Measurements from ENCODE around the gene IL12RB2.

Gene IL12RB2

DNA sequence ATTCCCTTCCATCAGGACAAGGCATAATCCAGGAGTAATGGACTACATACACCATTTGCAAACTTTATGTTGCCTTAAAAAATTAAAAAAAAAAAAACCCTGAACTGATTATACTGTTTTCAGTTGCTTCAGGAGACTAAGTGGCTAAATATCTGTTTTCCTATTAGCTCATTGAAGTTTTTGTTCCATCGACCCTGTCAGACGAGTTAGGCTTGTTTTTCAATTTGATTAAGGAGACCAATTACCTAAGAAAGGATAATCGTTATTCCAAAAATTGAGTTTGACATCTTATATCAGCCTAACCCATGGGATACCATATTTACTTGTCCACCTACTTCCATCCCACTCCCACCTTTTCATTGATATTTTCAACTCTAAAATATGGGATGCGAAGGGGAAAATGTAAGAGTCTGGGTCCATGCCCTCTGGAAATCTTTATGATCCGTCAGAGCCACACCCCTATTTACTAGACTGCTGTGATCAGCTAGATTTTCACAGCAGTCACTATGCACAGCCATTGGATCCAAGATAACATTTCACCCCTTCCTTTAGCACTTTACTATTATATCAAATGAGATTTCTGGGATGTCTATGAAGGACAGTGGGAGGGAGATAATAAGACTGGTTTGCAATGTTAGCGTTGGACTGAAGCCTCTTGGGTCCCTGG is 41.0 kb downstream of the IL12RB2 start:
- DNase-seq (ENCODE audit: low spot score), result no peak

GRCh38 chr1:67350783-67351182 is 43.1 kb downstream of the IL12RB2 start:
- DNase-seq (ENCODE audit: low spot score), result no peak

GRCh38 chr1:67352211-67352610 is 44.5 kb downstream of the IL12RB2 start:
- DNase-seq (ENCODE audit: low spot score), result no peak

- no peak for DNase-seq (ENCODE audit: low spot score)
Measured at GRCh38 chr1:67355745-67356424, 48.2 kb downstream of the IL12RB2 start.

- no peak for DNase-seq (ENCODE audit: low spot score)
Measured at GRCh38 chr1:67359592-67359991, 51.9 kb downstream of the IL12RB2 start.

DNA sequence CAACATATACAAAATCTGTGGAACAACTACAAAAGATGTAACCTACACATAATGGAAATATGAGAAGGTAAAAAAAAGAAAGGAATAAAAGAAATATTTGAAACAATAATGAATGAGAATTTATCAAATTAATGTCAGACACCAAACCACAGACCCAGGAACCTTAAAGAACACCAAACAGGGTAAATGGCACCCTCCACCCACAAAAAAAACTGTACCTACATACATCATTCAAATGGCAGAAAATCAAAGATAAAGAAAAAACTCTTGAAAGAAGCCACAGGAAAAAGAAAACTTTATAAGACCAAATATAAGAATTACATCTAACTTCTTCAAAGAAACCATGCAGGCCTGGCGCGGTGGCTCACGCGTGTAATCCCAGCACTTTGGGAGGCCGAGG is 54.0 kb downstream of the IL12RB2 start:
- DNase-seq (ENCODE audit: low spot score), result no peak

GRCh38 chr1:67367370-67368045 is 59.8 kb downstream of the IL12RB2 start:
- peak; percentile 68 for DNase-seq (ENCODE audit: low spot score)

DNA sequence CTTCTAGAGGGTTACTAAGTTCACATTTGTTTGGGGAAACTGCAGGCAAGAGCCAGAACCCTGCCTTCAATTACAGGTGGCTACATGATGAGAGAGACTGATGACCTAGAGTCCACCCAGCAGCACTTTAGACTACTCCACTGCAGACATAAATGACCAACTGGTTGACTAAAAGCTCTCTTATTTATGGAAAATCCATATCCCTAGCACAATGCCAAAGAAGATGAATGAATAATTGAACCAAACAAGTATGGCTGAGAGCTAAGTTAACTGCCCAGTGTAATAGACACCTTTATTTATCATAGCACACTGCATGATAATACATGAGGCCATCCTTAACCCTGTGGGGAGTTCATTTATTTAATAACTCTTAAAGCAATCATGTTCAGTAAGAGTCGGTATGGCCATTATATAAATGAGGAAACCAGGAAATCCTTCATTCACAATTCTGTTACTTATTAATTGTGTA is 60.4 kb downstream of the IL12RB2 start:
- DNase-seq (ENCODE audit: low spot score), result no peak

- DNase-seq (ENCODE audit: low spot score), result no peak
Measured at GRCh38 chr1:67371043-67371442, 63.4 kb downstream of the IL12RB2 start.

GRCh38 chr1:67371681-67372080 is 64.0 kb downstream of the IL12RB2 start:
- DNase-seq (ENCODE audit: low spot score), result no peak

DNA sequence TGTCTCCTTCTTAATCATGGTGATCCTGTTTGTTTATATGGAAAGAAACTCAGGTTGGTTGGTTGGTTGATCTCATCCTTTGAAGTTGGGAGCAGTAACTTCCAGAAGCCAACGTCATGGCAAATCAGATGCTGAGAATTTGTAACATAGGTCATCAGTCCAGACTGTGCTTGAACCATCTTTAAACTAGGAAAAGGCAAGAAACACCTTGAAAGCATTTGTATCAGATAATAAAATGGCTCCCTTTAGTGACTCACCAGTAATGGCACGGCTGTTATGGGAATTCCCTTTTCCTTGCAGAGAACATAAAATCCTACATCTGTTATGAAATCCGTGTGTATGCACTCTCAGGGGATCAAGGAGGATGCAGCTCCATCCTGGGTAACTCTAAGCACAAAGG is 64.5 kb downstream of the IL12RB2 start:
- DNase-seq (ENCODE audit: low spot score), result no peak

GRCh38 chr1:67372898-67373297 is 65.2 kb downstream of the IL12RB2 start:
- DNase-seq (ENCODE audit: low spot score), result no peak

GRCh38 chr1:67376381-67376780 is 68.7 kb downstream of the IL12RB2 start:
- DNase-seq (ENCODE audit: low spot score), result no peak

- no peak for DNase-seq (ENCODE audit: low spot score)
Measured at GRCh38 chr1:67377253-67377652, 69.6 kb downstream of the IL12RB2 start.

DNA sequence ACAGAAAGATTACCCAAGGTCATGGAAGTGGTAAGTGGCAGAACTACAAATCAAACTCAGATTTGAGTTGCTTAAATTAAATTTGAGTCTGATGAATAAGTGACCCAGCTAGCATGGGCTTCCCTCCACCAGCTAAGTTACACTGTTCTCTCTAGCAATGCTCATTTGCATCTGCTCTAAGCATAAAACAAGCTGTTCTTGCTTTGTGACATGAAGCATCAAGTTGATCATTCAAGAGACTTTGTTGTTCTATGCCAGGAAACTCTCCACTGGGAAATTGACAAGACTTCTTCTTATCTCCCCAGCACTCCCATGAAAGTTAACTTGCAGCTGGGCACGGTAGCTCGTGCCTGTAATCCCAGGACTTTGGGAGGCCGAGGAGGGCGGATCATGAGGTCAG is 73.5 kb downstream of the IL12RB2 start:
- no peak for DNase-seq (ENCODE audit: low spot score)

DNA sequence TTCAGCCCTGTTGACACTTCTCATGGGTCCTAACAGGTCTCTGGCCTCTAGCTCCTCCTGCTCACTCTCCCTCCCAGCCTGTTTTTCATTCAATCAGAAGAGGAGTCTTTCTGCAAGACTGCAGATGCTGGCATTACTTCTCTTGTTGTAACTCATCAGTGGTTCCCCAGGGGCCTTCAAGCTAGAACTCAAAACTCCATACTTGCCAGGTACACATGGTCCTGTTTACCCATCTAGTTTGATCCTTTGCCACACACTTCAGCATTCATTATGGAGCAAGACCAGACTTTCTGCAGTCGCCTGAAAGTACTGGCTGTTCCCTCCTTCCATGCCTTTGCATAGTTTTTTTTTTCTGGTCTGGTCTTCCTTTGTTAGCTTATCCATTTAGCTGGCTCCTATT is 74.6 kb downstream of the IL12RB2 start:
- DNase-seq (ENCODE audit: low spot score), result no peak

- DNase-seq (ENCODE audit: low spot score), result no peak
Measured at GRCh38 chr1:67383999-67384638, 76.4 kb downstream of the IL12RB2 start.

- no peak for DNase-seq (ENCODE audit: low spot score)
Measured at GRCh38 chr1:67390041-67390887, 82.6 kb downstream of the IL12RB2 start.

- DNase-seq (ENCODE audit: low spot score), result no peak
Measured at GRCh38 chr1:67393240-67393639, 85.6 kb downstream of the IL12RB2 start.

DNA sequence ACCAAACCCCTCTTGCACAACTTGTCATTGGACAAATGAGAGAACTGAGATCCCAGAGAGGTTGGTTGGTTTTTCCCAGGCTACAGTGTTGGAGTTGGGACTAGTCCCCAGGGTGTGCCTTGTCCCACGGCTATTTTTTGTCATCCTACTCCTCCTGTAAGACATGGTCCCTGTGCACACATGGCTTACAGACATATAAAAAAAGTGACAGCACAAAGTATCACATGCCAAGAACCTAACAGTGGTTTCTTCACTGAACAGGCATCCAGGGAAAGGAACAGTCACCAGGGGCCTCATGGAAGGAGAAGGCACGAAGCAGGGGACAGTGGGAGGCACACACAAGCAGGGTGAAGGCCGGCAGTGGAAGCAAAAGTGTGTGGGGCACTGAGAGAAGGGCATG is 86.1 kb downstream of the IL12RB2 start:
- no peak for DNase-seq (ENCODE audit: low spot score)

- no peak for DNase-seq (ENCODE audit: low spot score)
Measured at GRCh38 chr1:67394548-67394947, 86.9 kb downstream of the IL12RB2 start.
